Ishikawa (cell line): Measurements from ENCODE around the gene MCM6.

Experiments used
- CEBPB ChIP-seq: IDR thresholded peaks from 2 replicates; pipeline ENCODE4 v1.6.1; 2012
- CREB1 ChIP-seq: IDR thresholded peaks from 2 replicates; pipeline ENCODE4 v1.6.1; 2012; ENCODE audit warnings: low read depth
- EGR1 ChIP-seq: IDR thresholded peaks from 2 replicates; pipeline ENCODE4 v1.6.1; 2012
- EP300 ChIP-seq: IDR thresholded peaks from 2 replicates; pipeline ENCODE4 v1.6.1; 2012; ENCODE audit warnings: borderline replicate concordance
- FOXM1 ChIP-seq: IDR thresholded peaks from 2 replicates; pipeline ENCODE4 v1.6.1; 2012; ENCODE audit warnings: low read depth, borderline replicate concordance
- NFIC ChIP-seq: IDR thresholded peaks from 2 replicates; pipeline ENCODE4 v1.6.1; 2012
- RAD21 ChIP-seq: IDR thresholded peaks from 2 replicates; pipeline ENCODE4 v1.6.1; 2012; ENCODE audit warnings: low read depth
- TAF1 ChIP-seq: IDR thresholded peaks from 2 replicates; pipeline ENCODE4 v1.6.1; 2012; ENCODE audit warnings: low read depth, mild to moderate bottlenecking
- TCF12 ChIP-seq: IDR thresholded peaks from 2 replicates; pipeline ENCODE4 v1.6.1; 2012; ENCODE audit warnings: low read depth
- TEAD4 ChIP-seq: IDR thresholded peaks from 2 replicates; pipeline ENCODE4 v1.6.1; 2012
- YY1 ChIP-seq: IDR thresholded peaks from 2 replicates; pipeline ENCODE4 v1.6.1; 2012; ENCODE audit warnings: low read depth
- ZBTB7A ChIP-seq: IDR thresholded peaks from 2 replicates; pipeline ENCODE4 v1.6.1; 2012; ENCODE audit warnings: low read depth
- TF ChIP-seq, protein P1 (sequence below): IDR thresholded peaks from 2 replicates; pipeline ENCODE4 v1.6.1; 2012
- TF ChIP-seq, protein P2 (sequence below): IDR thresholded peaks from 2 replicates; pipeline ENCODE4 v1.6.1; 2012
- TF ChIP-seq, protein P3 (sequence below): IDR thresholded peaks from 2 replicates; pipeline ENCODE4 v1.6.1; 2012; ENCODE audit warnings: low read depth, mild to moderate bottlenecking

Gene MCM6

DNA sequence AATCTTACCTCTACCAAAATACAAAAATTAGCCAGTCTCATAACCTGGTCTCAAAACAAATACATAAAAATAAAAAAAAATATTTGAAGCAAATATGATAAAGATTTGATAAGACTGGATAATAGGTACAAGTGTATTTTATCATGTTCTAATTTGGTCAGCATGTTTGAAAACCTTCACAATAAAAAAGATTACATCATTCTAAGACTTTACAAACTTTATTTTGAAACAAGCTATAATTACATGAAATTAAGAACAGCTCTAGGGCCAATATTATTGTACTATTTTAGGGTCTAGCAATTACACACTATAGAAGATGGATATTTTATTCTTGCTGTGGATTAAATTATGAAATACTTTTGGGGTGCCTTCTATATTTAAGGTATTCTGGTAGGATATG is 29.4 kb upstream of the MCM6 start:
- TF ChIP-seq NFIC (no peak), TAF1 (no peak), FOXM1 (no peak), EGR1 (no peak), EP300 (no peak), RAD21 (no peak), TEAD4 (no peak), TCF12 (no peak), YY1 (no peak)
- TF ChIP-seq, protein P1, sequence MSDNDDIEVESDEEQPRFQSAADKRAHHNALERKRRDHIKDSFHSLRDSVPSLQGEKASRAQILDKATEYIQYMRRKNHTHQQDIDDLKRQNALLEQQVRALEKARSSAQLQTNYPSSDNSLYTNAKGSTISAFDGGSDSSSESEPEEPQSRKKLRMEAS = no peak
- TF ChIP-seq, protein P2, sequence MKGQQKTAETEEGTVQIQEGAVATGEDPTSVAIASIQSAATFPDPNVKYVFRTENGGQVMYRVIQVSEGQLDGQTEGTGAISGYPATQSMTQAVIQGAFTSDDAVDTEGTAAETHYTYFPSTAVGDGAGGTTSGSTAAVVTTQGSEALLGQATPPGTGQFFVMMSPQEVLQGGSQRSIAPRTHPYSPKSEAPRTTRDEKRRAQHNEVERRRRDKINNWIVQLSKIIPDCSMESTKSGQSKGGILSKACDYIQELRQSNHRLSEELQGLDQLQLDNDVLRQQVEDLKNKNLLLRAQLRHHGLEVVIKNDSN = no peak
- TF ChIP-seq, protein P3, sequence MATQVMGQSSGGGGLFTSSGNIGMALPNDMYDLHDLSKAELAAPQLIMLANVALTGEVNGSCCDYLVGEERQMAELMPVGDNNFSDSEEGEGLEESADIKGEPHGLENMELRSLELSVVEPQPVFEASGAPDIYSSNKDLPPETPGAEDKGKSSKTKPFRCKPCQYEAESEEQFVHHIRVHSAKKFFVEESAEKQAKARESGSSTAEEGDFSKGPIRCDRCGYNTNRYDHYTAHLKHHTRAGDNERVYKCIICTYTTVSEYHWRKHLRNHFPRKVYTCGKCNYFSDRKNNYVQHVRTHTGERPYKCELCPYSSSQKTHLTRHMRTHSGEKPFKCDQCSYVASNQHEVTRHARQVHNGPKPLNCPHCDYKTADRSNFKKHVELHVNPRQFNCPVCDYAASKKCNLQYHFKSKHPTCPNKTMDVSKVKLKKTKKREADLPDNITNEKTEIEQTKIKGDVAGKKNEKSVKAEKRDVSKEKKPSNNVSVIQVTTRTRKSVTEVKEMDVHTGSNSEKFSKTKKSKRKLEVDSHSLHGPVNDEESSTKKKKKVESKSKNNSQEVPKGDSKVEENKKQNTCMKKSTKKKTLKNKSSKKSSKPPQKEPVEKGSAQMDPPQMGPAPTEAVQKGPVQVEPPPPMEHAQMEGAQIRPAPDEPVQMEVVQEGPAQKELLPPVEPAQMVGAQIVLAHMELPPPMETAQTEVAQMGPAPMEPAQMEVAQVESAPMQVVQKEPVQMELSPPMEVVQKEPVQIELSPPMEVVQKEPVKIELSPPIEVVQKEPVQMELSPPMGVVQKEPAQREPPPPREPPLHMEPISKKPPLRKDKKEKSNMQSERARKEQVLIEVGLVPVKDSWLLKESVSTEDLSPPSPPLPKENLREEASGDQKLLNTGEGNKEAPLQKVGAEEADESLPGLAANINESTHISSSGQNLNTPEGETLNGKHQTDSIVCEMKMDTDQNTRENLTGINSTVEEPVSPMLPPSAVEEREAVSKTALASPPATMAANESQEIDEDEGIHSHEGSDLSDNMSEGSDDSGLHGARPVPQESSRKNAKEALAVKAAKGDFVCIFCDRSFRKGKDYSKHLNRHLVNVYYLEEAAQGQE = no peak

DNA sequence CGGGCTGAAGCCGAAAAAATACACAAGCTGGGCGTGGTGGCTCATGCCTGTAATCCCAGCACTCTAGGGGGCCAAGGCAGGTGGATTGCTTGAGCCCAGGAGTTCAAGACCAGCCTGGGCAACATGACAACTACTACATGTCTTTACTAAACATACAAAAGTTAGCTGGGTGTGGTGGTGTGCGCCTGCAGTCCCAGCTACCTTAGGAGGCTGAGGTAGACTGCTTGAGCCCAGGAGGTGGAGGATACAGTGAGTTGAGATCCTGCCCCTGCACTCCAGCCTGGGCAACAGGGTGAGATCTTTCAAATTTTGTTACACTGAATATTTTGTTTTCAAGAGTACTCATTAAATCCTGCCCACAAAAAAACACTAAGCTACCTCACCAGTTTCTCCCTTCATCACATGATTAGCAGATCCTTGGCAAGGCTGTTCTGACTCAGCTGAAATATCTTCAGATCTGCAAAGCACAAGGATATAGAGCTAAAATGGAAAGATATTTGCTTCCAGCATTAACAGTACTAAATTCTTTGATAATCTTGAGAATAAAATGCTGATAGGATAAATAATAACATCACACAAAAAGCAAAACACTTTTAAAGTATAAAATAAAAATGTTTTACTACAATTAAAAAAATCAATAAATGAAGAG is 28.2 kb upstream of the MCM6 start:
- no peak for TF ChIP-seq EP300
- TF ChIP-seq, protein P1 = no peak

DNA sequence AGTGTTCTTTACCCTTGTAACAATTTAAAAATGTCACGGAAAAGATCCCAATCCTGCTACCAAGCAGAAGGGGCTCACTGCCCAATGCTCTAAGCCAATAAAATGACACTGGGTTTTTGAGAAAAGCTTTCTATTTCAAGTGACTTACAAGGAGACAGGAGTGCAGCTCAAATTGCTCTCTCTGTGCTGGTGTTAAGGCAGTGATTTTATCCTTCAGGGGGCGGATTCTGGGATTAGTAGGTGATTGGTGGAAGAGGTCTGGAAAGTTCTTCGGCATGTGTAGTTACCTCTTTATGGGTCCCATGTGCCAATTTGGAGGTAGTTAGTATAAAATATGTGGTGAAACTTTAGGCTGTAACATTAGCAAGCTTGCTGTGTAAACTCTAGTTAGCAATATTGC is 27.4 kb upstream of the MCM6 start:
- TF ChIP-seq TAF1 (no peak), RAD21 (no peak), YY1 (no peak), ZBTB7A (no peak), TCF12 (no peak), CREB1 (no peak), EP300 (no peak), EGR1 (no peak), FOXM1 (no peak), TEAD4 (no peak), NFIC (no peak), CEBPB (no peak)
- TF ChIP-seq, protein P1 = no peak
- TF ChIP-seq, protein P3 = no peak
- TF ChIP-seq, protein P2 = no peak

DNA sequence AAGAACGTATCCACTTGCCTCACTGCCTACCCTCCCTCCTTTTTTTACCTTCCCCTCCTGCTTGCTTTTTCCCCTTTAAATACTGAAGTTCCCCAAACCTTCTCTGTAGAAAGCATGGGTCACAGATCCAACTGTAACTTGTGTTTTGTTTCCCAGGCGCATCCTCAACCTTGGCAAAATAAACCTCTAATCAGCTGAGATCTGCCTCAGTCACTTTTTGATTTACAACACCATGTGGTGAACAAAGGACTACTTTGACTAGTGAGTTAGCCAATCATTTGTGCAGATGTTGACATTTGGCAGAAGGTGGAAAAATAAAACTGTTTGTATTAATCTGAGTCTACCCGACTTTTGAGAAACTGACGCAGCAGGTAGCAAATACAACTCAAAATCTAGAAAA is 23.3 kb upstream of the MCM6 start:
- no peak for TF ChIP-seq RAD21
- TF ChIP-seq ZBTB7A = no peak
- TF ChIP-seq, protein P2 = no peak
- TF ChIP-seq NFIC = no peak
- no peak for TF ChIP-seq FOXM1
- TF ChIP-seq TAF1 = no peak
- TF ChIP-seq, protein P3 = no peak
- TF ChIP-seq YY1 = no peak
- no peak for TF ChIP-seq CEBPB
